HL-60 (cell line): ENCODE measurements around the gene ZNF543.

Experiments used
- CTCF ChIP-seq: IDR thresholded peaks from one replicate; pipeline ENCODE4 v1.5.1; 2011; ENCODE audit warnings: low read length, control low read depth, inconsistent platforms; ENCODE audit not compliant: insufficient read depth
- GABPA ChIP-seq: IDR thresholded peaks from 2 replicates; pipeline ENCODE4 v1.6.1; 2012; ENCODE audit warnings: low read depth
- POLR2AphosphoS5 ChIP-seq: IDR thresholded peaks from 2 replicates; pipeline ENCODE4 v1.6.1; 2012; ENCODE audit warnings: low read depth
- REST ChIP-seq: IDR thresholded peaks from 2 replicates; pipeline ENCODE4 v1.6.1; 2012; ENCODE audit warnings: low read depth; ENCODE audit not compliant: insufficient replicate concordance
- SPI1 ChIP-seq: IDR thresholded peaks from 2 replicates; pipeline ENCODE4 v1.6.1; 2012; ENCODE audit warnings: low read depth, mild to moderate bottlenecking, borderline replicate concordance

- no peak for TF ChIP-seq CTCF
- no peak for TF ChIP-seq POLR2AphosphoS5
- no peak for TF ChIP-seq GABPA
- no peak for TF ChIP-seq REST
- TF ChIP-seq SPI1: no peak
Observed at GRCh38 chr19:57351867-57352266, 31.6 kb downstream of the ZNF543 start.
